HS-27A (cell line): ENCODE data around the gene TTPAL.

ENCODE experiments used
- DNase-seq: peaks from one replicate; pipeline ENCODE4 v3.0.0-alpha.2; 2012; ENCODE audit warnings: low read depth, missing footprints

Gene TTPAL

GRCh38 chr20:44497761-44498160 is 22.1 kb downstream of the TTPAL start:
- no peak for DNase-seq

- DNase-seq: no peak
These were observed 24.5 kb downstream of the TTPAL start for GRCh38 chr20:44500221-44500620.

- no peak for DNase-seq
These were observed 25.8 kb downstream of the TTPAL start for GRCh38 chr20:44501448-44501847.

GRCh38 chr20:44502968-44503367 is 27.3 kb downstream of the TTPAL start:
- no peak for DNase-seq

GRCh38 chr20:44504402-44505307 is 29.0 kb downstream of the TTPAL start:
- DNase-seq: no peak

GRCh38 chr20:44509762-44510161 is 34.1 kb downstream of the TTPAL start:
- DNase-seq: no peak

GRCh38 chr20:44513871-44514270 is 38.2 kb downstream of the TTPAL start:
- no peak for DNase-seq

- no peak for DNase-seq
These were observed 40.8 kb downstream of the TTPAL start for GRCh38 chr20:44516491-44516890.

- no peak for DNase-seq
These were observed 41.8 kb downstream of the TTPAL start for GRCh38 chr20:44517454-44517853.

GRCh38 chr20:44518248-44518647 is 42.6 kb downstream of the TTPAL start:
- DNase-seq: no peak

- no peak for DNase-seq
These were observed 45.2 kb downstream of the TTPAL start for GRCh38 chr20:44520881-44521280.

- DNase-seq: peak; percentile 83
These were observed 46.1 kb downstream of the TTPAL start, which contains the start of gene SERINC3 for GRCh38 chr20:44521484-44522481. SERINC3 (minus strand) TSS chr20:44522070; CDS start chr20:44521951, 119 bp downstream.

- no peak for DNase-seq
These were observed 47.2 kb downstream of the TTPAL start for GRCh38 chr20:44522841-44523240.

- DNase-seq: no peak
These were observed 48.1 kb downstream of the TTPAL start for GRCh38 chr20:44523746-44524145.

GRCh38 chr20:44526129-44526528 is 50.5 kb downstream of the TTPAL start:
- DNase-seq: no peak

GRCh38 chr20:44527716-44528199 is 52.1 kb downstream of the TTPAL start:
- DNase-seq: no peak

- no peak for DNase-seq
These were observed 52.6 kb downstream of the TTPAL start for GRCh38 chr20:44528309-44528708.

GRCh38 chr20:44532259-44532980 is 56.7 kb downstream of the TTPAL start:
- no peak for DNase-seq

GRCh38 chr20:44532981-44533331 is 57.3 kb downstream of the TTPAL start:
- DNase-seq: no peak

- no peak for DNase-seq
These were observed 58.3 kb downstream of the TTPAL start for GRCh38 chr20:44533928-44534327.

GRCh38 chr20:44536175-44536574 is 60.5 kb downstream of the TTPAL start:
- no peak for DNase-seq

GRCh38 chr20:44537993-44538392 is 62.3 kb downstream of the TTPAL start:
- no peak for DNase-seq
